HepG2 (cell line): ENCODE results near the gene ABHD12. TPM values are rescaled to one million over a fixed set of nuclear protein-coding genes. Genes with fewer than 3 reads are reported as not detected.

ENCODE experiments used
- CBX5 ChIP-seq: sonication (generic); formaldehyde crosslinking; IDR thresholded peaks from 2 replicates; pipeline ENCODE4 v1.4.0; 2020; ENCODE audit warnings: missing genetic modification reagents, borderline replicate concordance
- CC2D1A ChIP-seq: sonication (generic); formaldehyde crosslinking; IDR thresholded peaks from 2 replicates; pipeline ENCODE4 v1.8.1; 2023; ENCODE audit warnings: mild to moderate bottlenecking, missing genetic modification reagents
- CENPX ChIP-seq: sonication (generic); formaldehyde crosslinking; IDR thresholded peaks from 2 replicates; pipeline ENCODE4 v1.9.0; 2021; ENCODE audit warnings: mild to moderate bottlenecking, missing genetic modification reagents, moderate library complexity
- CREB1 ChIP-seq, 2 experiments: fragments of 450-650 bp in 1 of 2; IDR thresholded peaks; 2 replicates each; pipeline ENCODE4 v1.6.1; 2016 to 2017; ENCODE audit warnings: control low read depth in 1 of 2, mild to moderate bottlenecking in 1 of 2, missing compliant biosample characterization in 1 of 2, missing genetic modification characterization in 1 of 2
- EEA1 ChIP-seq: sonication (generic); formaldehyde crosslinking; IDR thresholded peaks from 2 replicates; pipeline ENCODE4 v1.5.1; 2020; ENCODE audit warnings: mild to moderate bottlenecking, missing genetic modification reagents, borderline replicate concordance
- EP300 ChIP-seq, 3 experiments: sonication (generic) in 1 of 3; formaldehyde crosslinking in 1 of 3; IDR thresholded peaks; 2 replicates each; pipeline versions ENCODE4 v1.5.1 to v1.6.1; 2011 to 2020; ENCODE audit warnings: low read depth in 2 of 3, low read length in 2 of 3, borderline replicate concordance in 1 of 3, improper control_type of control experiment in 1 of 3, mild to moderate bottlenecking in 1 of 3, missing genetic modification reagents in 1 of 3, moderate library complexity in 1 of 3
- FOXA1 ChIP-seq, 2 experiments: fragments of 450-650 bp in 1 of 2; sonication (generic) in 1 of 2; formaldehyde crosslinking in 1 of 2; IDR thresholded peaks; 2 replicates each; pipeline versions ENCODE4 v1.4.0 to v1.6.1; 2016 to 2020; ENCODE audit warnings: missing genetic modification reagents in 1 of 2
- HOXA3 ChIP-seq: sonication (generic); formaldehyde crosslinking; IDR thresholded peaks from 2 replicates; pipeline ENCODE4 v1.5.0; 2020; ENCODE audit warnings: missing genetic modification reagents
- KMT2B ChIP-seq: IDR thresholded peaks from 2 replicates; pipeline ENCODE4 v1.6.1; 2016; ENCODE audit warnings: missing genetic modification reagents, missing compliant biosample characterization
- MEIS1 ChIP-seq: sonication (generic); formaldehyde crosslinking; IDR thresholded peaks from 2 replicates; pipeline ENCODE4 v1.9.0; 2021; ENCODE audit warnings: mild to moderate bottlenecking, missing genetic modification reagents, moderate library complexity, borderline replicate concordance
- RARA ChIP-seq: IDR thresholded peaks from 2 replicates; pipeline ENCODE4 v1.6.1; 2016; ENCODE audit warnings: missing genetic modification reagents, missing compliant biosample characterization
- TBP ChIP-seq: sonication (generic); formaldehyde crosslinking; IDR thresholded peaks from 2 replicates; pipeline ENCODE4 v1.5.0; 2020; ENCODE audit warnings: missing genetic modification reagents
- TEAD3 ChIP-seq: optimal IDR thresholded peaks from 2 replicates; pipeline ENCODE3; 2016; ENCODE audit warnings: borderline replicate concordance
- ZFP36 ChIP-seq: fragments of 150-350 bp; IDR thresholded peaks from 2 replicates; pipeline ENCODE4 v1.6.1; 2018; ENCODE audit warnings: borderline replicate concordance, low read length, low read depth; ENCODE audit not compliant: partially characterized antibody
- ZNF562 ChIP-seq: sonication (generic); formaldehyde crosslinking; IDR thresholded peaks from 2 replicates; pipeline ENCODE4 v1.8.0; 2022; ENCODE audit warnings: missing genetic modification reagents, borderline replicate concordance
- ZNF775 ChIP-seq: sonication (generic); formaldehyde crosslinking; IDR thresholded peaks from 2 replicates; pipeline ENCODE4 v1.4.0; 2020; ENCODE audit warnings: missing genetic modification reagents, mild to moderate bottlenecking, moderate library complexity, borderline replicate concordance
- polyA plus RNA-seq, 8 experiments: library from polyadenylated mRNA; depleted of rRNA in 3 of 8; stranded (reverse) in 7 of 8; unstranded in 1 of 8; fragments of >200 nt; fragmentation: Illumina TruSeq in 4 of 8; extraction: Trizol in 4 of 8; gene quantifications; 2 replicates each; pipeline versions ENCODE4 v1.2.1 to v1.2.3, GENCODE V29; 2011 to 2016; ENCODE audit warnings: low read depth in 4 of 8, missing spikeins in 1 of 8, mixed read lengths in 1 of 8; ENCODE audit not compliant: insufficient read depth in 1 of 8
- total RNA-seq, 5 experiments: library from RNA; depleted of rRNA; stranded (reverse); fragments of >200 nt; fragmentation: Illumina TruSeq; extraction: Trizol; gene quantifications; 2 replicates each; pipeline ENCODE4 v1.2.3, GENCODE V29; 2016; ENCODE audit warnings: low read depth in 1 of 5
- TF ChIP-seq, protein P1 (sequence below): sonication (generic); formaldehyde crosslinking; IDR thresholded peaks from 2 replicates; pipeline ENCODE4 v1.4.0; 2020; ENCODE audit warnings: missing genetic modification reagents

Gene ABHD12
- total and polyA plus RNA-seq, 2 of the 13 experiments (the other 11 are each of a cell fraction or from before 2014, with no cell fraction given), result 23.5 to 72.1 TPM

DNA sequence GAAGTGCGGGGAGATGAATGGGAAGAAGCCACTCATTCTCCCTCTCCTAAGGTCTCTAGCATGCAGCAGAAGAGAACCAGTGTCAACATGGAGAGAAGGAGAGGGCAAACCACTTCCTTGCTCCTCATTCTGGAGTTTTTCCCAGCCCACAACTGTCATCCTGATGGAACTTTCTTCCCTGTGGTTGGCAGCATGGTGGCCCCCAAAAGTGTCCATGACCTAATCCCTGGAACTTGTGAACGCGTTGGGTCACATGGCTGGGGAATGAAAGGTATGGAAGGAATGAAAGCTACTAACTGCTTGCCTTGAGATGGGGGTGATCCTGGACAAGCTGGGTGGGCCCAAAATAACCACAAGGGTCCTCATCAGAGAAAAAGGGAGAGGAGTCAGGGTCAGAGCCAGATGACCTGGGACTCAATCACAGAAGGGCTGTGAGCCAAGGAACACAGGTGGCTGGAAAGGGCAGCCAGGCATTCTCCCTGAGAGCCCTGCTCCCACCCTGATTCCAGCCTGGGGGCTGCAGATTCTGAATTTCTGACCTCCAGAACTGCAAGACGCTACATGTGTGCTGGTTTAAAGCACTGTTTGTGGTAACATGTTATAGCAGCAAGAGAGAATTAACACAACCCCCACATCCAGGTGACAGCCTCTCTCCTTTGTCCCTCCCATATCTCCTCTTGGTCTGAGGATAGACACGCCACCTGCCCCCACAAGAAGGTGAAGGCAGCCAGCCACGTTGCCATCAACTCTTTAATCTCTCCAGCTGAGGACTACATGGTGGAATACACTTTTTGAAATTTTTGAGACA is 79.5 kb downstream of the ABHD12 start (continued):
- TF ChIP-seq RARA (CRISPR knock-in tag), result 0 out of 2 replicates have a peak, but pooled peaks have one; percentile 15
- no peak for TF ChIP-seq FOXA1 (IDR thresholded peaks at IDR 0.05)
- peak; percentile 60 for TF ChIP-seq FOXA1 (CRISPR knock-in tag; IDR thresholded peaks at IDR 0.05)
- no peak for TF ChIP-seq CBX5 (CRISPR knock-in tag)
- TF ChIP-seq ZNF775, result 0 out of 2 replicates have a peak, but pooled peaks have one; percentile 7
- no peak for TF ChIP-seq CENPX
- no peak for TF ChIP-seq MEIS1 (CRISPR knock-in tag)
- no peak for TF ChIP-seq KMT2B
- TF ChIP-seq TEAD3, result peak; percentile 76
- TF ChIP-seq HOXA3 (CRISPR knock-in tag), result no peak
- TF ChIP-seq ZNF562 (CRISPR knock-in tag), result no peak
- TF ChIP-seq CC2D1A (CRISPR knock-in tag), result 0 out of 2 replicates have a peak, but pooled peaks have one; percentile 54
- TF ChIP-seq EEA1 (CRISPR knock-in tag), result no peak
- TF ChIP-seq, protein P1, sequence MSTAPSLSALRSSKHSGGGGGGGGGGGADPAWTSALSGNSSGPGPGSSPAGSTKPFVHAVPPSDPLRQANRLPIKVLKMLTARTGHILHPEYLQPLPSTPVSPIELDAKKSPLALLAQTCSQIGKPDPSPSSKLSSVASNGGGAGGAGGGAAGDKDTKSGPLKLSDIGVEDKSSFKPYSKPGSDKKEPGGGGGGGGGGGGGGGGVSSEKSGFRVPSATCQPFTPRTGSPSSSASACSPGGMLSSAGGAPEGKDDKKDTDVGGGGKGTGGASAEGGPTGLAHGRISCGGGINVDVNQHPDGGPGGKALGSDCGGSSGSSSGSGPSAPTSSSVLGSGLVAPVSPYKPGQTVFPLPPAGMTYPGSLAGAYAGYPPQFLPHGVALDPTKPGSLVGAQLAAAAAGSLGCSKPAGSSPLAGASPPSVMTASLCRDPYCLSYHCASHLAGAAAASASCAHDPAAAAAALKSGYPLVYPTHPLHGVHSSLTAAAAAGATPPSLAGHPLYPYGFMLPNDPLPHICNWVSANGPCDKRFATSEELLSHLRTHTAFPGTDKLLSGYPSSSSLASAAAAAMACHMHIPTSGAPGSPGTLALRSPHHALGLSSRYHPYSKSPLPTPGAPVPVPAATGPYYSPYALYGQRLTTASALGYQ, result no peak
- peak in 1 of 2 experiments; percentile 30; a peak in 1 of 4 replicates for TF ChIP-seq EP300 (IDR thresholded peaks at IDR 0.05; ENCODE audit: low read depth in 2 of 2, low read length in 2 of 2)
- TF ChIP-seq EP300 (CRISPR knock-in tag; IDR thresholded peaks at IDR 0.05; ENCODE audit: borderline replicate concordance), result no peak
- TF ChIP-seq CREB1 (IDR thresholded peaks at IDR 0.05), result no peak
- no peak for TF ChIP-seq CREB1 (CRISPR knock-in tag; IDR thresholded peaks at IDR 0.05)
- TF ChIP-seq TBP (CRISPR knock-in tag), result no peak
- TF ChIP-seq ZFP36, result no peak
